Jurkat, Clone E6-1 (cell line): ENCODE measurements around the gene CLNK.

Experiments used
- DNase-seq: peaks from one replicate; pipeline ENCODE4 v3.0.0-alpha.2; 2011; ENCODE audit warnings: low read depth, low spot score
- H3K4me3 ChIP-seq: 2 replicates; pipeline ENCODE4 v1.5.1; 2011; ENCODE audit warnings: mild to moderate bottlenecking, low read length, control low read depth, moderate library complexity

The CLNK gene

GRCh38 chr4:10671366-10671765, 13.2 kb downstream of the CLNK start:
- peak; percentile 98 for DNase-seq
- H3K4me3 ChIP-seq, result no peak overlapping the region

- DNase-seq, result no peak
- no peak overlapping the region for H3K4me3 ChIP-seq
Measured at GRCh38 chr4:10670321-10670720, 14.2 kb downstream of the CLNK start.

- DNase-seq, result no peak
- H3K4me3 ChIP-seq, result no peak overlapping the region
Measured at GRCh38 chr4:10667701-10668326, 16.8 kb downstream of the CLNK start.

- DNase-seq, result no peak
- H3K4me3 ChIP-seq, result no peak overlapping the region
Measured at GRCh38 chr4:10666616-10667015, 18.0 kb downstream of the CLNK start.

- no peak for DNase-seq
- H3K4me3 ChIP-seq, result no peak overlapping the region
Measured at GRCh38 chr4:10664408-10664807, 20.2 kb downstream of the CLNK start.

- no peak for DNase-seq
- no peak overlapping the region for H3K4me3 ChIP-seq
Measured at GRCh38 chr4:10662937-10663336, 21.6 kb downstream of the CLNK start.

- H3K4me3 ChIP-seq, result no peak overlapping the region
- no peak for DNase-seq
Measured at GRCh38 chr4:10661047-10661446, 23.5 kb downstream of the CLNK start.

GRCh38 chr4:10659251-10659650, 25.3 kb downstream of the CLNK start:
- no peak overlapping the region for H3K4me3 ChIP-seq
- no peak for DNase-seq

- H3K4me3 ChIP-seq, result no peak overlapping the region
- DNase-seq, result no peak
Measured at GRCh38 chr4:10656988-10657387, 27.6 kb downstream of the CLNK start.

GRCh38 chr4:10656420-10656819, 28.1 kb downstream of the CLNK start:
- H3K4me3 ChIP-seq, result no peak overlapping the region
- DNase-seq, result no peak

- no peak for DNase-seq
Measured at GRCh38 chr4:10655968-10656367, 28.6 kb downstream of the CLNK start.

GRCh38 chr4:10648479-10648878, 36.1 kb downstream of the CLNK start:
- DNase-seq, result no peak
- H3K4me3 ChIP-seq, result no peak overlapping the region

More at GRCh38 chr4:10655968-10656367, 28.6 kb downstream of the CLNK start:
- no peak overlapping the region for H3K4me3 ChIP-seq

- no peak overlapping the region for H3K4me3 ChIP-seq
- DNase-seq, result no peak
Measured at GRCh38 chr4:10647846-10648245, 36.7 kb downstream of the CLNK start.

GRCh38 chr4:10643600-10644425, 40.8 kb downstream of the CLNK start:
- DNase-seq, result no peak

GRCh38 chr4:10640561-10641201, 43.9 kb downstream of the CLNK start:
- no peak overlapping the region for H3K4me3 ChIP-seq
- peak; percentile 63 for DNase-seq

More at GRCh38 chr4:10643600-10644425, 40.8 kb downstream of the CLNK start:
- no peak overlapping the region for H3K4me3 ChIP-seq

GRCh38 chr4:10639664-10640063, 44.9 kb downstream of the CLNK start:
- no peak for DNase-seq
- no peak overlapping the region for H3K4me3 ChIP-seq

GRCh38 chr4:10639100-10639499, 45.5 kb downstream of the CLNK start:
- no peak for DNase-seq
- no peak overlapping the region for H3K4me3 ChIP-seq

- no peak for DNase-seq
Measured at GRCh38 chr4:10635091-10635490, 49.5 kb downstream of the CLNK start.

GRCh38 chr4:10629394-10629793, 55.2 kb downstream of the CLNK start:
- H3K4me3 ChIP-seq, result no peak overlapping the region
- DNase-seq, result peak; percentile 78

More at GRCh38 chr4:10635091-10635490, 49.5 kb downstream of the CLNK start:
- H3K4me3 ChIP-seq, result no peak overlapping the region

- DNase-seq, result no peak
- H3K4me3 ChIP-seq, result no peak overlapping the region
Measured at GRCh38 chr4:10625131-10625530, 59.4 kb downstream of the CLNK start.
